ENCODE results near the gene CDKAL1.
"Not testable (repeated sequence)": the region's sequence is repeated elsewhere in the genome, so short reads cannot be mapped to it uniquely, and the experiment has no call there.

Gene CDKAL1

GRCh38 chr6:21213492-21213891 lies 679.2 kb downstream of the CDKAL1 start:
- no peak for DNase-seq (ENCODE audit: low spot score)

- no peak for DNase-seq (ENCODE audit: low spot score)
Measured at GRCh38 chr6:21214738-21215448, 680.6 kb downstream of the CDKAL1 start.

- no peak for DNase-seq (ENCODE audit: low spot score)
Measured at GRCh38 chr6:21219241-21219640, 685.0 kb downstream of the CDKAL1 start.

GRCh38 chr6:21219856-21220255 lies 685.6 kb downstream of the CDKAL1 start:
- no peak for DNase-seq (ENCODE audit: low spot score)

GRCh38 chr6:21220271-21220987 lies 686.2 kb downstream of the CDKAL1 start:
- no peak for DNase-seq (ENCODE audit: low spot score)

GRCh38 chr6:21222656-21223055 lies 688.4 kb downstream of the CDKAL1 start:
- no peak for DNase-seq (ENCODE audit: low spot score)

- no peak for DNase-seq (ENCODE audit: low spot score)
Measured at GRCh38 chr6:21225912-21226311, 691.7 kb downstream of the CDKAL1 start.

DNA sequence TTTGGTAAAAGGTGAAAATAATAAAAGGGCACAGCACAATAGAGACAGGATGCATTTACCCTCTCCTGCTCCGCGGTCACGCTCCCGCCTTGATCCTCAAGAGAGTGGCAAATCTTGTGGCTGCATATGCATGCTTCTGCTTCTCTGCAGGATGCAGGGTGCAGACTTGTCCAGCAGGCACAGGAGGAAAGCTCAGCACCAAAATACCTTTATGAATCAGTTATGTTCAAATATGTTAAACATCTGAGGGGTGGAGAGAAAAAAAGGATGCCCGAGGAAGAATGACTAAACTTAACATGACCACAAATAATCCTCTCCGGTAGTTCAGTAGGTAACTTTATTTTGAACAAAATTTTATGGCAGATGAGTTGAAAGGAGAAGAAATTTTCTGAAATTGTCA lies 693.2 kb downstream of the CDKAL1 start:
- DNase-seq (ENCODE audit: low spot score), result no peak

DNA sequence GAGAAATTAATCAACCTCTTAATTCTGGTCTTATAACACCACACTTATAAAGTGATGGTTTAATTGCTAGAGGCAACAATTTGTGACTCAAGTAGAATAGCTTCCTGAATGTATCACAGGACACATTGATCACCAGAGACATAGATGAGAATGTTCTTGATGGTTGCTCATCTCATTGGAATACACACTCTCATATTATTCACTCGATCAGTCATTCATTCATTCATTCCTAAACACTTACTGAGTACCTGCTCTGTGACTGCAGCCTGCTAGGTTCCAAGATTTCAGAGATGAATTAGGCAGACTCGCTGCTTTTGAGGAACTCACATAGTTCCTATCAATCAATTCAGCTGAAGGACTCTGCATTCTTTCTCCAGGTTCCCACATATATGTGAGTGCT lies 694.2 kb downstream of the CDKAL1 start:
- DNase-seq (ENCODE audit: low spot score), result no peak

- DNase-seq (ENCODE audit: low spot score), result peak; percentile 1
Measured at GRCh38 chr6:21228876-21229460, 694.7 kb downstream of the CDKAL1 start.

GRCh38 chr6:21230536-21230935 lies 696.3 kb downstream of the CDKAL1 start:
- no peak for DNase-seq (ENCODE audit: low spot score)

- DNase-seq (ENCODE audit: low spot score), result no peak
Measured at GRCh38 chr6:21235162-21235561, 700.9 kb downstream of the CDKAL1 start.

- no peak for DNase-seq (ENCODE audit: low spot score)
Measured at GRCh38 chr6:21238208-21238607, 704.0 kb downstream of the CDKAL1 start.

GRCh38 chr6:21240709-21241108 lies 706.5 kb downstream of the CDKAL1 start:
- no peak for DNase-seq (ENCODE audit: low spot score)

DNA sequence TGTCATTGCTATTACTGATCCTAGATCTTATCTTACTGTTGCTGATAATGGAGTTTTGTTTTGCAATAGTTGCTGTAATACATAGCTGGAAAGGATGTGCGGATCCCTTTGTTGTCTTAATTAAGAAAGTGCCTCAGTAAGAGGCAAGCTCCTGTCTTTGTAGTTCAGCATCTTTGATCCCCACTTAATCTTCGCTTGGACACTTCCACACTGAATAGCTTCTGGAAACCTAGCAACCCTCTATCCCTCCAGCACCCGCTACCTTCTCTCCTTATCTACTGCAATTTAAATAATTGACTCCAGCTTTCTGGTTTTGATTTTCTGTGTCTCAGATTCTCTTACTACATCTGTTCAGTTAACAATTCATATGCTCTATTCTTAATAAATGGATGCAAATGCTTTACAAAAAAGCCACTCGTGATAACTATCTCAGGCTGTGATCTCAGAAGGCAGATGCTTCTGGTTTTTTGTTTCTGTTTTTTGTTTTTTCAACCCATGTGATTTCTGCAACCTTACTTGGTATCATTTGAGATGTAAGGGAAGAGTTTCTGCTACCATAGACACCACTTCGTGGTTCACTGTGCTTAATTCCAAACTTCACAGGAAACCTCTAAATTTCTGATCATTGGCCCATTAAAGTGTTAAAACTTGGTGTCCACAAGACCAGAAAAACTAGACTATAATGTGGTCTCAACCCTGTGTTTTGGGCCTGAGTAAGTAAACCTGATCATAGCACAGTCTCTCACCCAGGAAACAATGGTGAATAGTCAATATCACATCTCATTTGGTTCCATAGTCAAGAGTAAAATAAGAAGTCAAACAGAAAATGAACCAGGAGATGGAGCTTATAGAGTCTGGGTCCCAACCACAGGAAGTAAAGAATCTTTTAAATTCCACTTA lies 707.2 kb downstream of the CDKAL1 start:
- DNase-seq (ENCODE audit: low spot score), result no peak

- no peak for DNase-seq (ENCODE audit: low spot score)
Measured at GRCh38 chr6:21244897-21245470, 710.7 kb downstream of the CDKAL1 start.

- no peak for DNase-seq (ENCODE audit: low spot score)
Measured at GRCh38 chr6:21245488-21245887, 711.2 kb downstream of the CDKAL1 start.

DNA sequence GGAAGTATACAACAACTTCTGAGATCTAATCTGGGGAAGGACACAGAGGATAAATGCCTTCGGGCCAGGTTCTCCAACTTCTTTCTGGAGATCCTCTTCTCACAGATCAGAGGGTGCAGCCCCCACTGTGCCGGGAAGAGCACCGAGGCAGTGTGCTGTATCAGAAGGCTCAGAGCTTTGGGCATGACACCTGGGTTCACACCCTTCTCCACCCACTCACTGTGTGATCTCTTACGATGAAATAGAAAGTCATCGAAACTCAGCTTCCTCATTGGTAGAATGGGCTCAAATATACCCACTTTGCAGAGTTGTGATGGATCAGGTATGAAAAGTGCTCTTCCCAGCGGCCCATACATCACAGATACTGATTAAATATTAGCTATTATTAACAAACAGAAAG lies 711.8 kb downstream of the CDKAL1 start:
- no peak for DNase-seq (ENCODE audit: low spot score)

- not testable (repeated sequence) for DNase-seq (ENCODE audit: low spot score)
Measured at GRCh38 chr6:21254460-21254859, 720.2 kb downstream of the CDKAL1 start.

DNA sequence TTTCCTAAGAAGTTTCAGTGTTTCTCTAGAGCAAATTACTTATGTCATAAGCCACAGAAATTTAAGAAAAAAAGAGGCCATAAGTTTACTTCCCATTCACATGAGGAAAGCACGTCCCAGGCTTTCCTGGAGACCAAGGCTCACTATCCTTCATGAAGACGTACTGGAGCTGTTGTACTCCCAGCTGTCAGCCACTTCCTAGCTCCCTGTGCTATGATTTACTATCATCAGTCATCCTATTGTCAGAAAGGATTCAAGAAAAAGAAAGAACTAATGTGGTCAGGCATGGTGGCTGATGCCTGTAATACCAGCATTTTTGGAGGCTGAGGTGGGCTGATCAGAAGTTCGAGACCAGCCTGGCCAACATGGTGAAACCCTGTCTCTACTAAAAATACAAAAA lies 721.9 kb downstream of the CDKAL1 start:
- DNase-seq (ENCODE audit: low spot score), result no peak

DNA sequence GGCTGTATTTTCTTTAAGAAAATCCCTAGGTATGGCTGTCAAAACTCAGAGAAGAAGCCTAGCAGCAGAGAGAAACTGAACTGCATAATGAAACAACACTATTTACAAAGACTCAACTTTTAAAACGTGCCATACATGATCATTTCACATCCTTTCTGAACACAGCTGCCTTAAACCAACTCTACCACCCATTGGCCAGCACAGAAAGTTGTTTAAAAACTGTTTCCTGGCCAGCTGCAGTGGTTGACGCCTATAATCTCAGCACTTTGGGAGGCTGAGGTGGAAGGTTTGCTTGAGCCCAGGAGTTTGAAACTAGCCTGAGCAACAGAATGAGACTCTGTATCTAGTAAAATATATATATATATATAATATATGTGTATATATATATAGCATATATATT lies 722.9 kb downstream of the CDKAL1 start:
- no peak for DNase-seq (ENCODE audit: low spot score)

DNA sequence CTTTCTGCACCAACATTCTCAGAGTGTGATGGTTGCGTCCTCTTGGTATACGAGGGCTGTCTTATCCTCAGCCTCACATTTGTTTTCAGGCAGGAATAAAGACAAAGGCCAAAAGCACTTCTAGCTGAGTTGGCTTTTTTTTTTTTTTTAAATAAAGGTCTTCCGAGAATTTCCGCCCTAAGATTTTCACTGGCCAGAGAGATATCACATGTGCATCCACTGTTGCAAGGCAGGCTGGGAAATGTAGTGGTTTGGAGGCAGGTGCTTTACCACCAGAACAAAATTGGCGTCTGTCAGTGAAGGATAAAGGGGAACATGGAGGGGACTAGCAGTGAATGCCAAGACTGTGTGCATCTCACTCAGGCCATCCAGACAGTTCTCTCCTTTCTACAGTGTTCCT lies 724.4 kb downstream of the CDKAL1 start:
- no peak for DNase-seq (ENCODE audit: low spot score)
